Ectodermal cell (in vitro differentiated cells): ENCODE results near the gene FADS3.

Experiments used
- H3K27ac ChIP-seq: 2 replicates; pipeline ENCODE4 v1.7.0; 2013; ENCODE audit warnings: mild to moderate bottlenecking, low read depth, low read length; ENCODE audit not compliant: insufficient read depth, poor library complexity, severe bottlenecking
- H3K27me3 ChIP-seq: 2 replicates; pipeline ENCODE4 v1.7.0; 2013; ENCODE audit warnings: mild to moderate bottlenecking, low read length; ENCODE audit not compliant: insufficient read depth, control insufficient read depth, poor library complexity, severe bottlenecking
- H3K36me3 ChIP-seq: one replicate; pipeline ENCODE4 v1.7.0; 2013; ENCODE audit warnings: low read length; ENCODE audit not compliant: control insufficient read depth, insufficient read depth
- H3K4me1 ChIP-seq: one replicate; pipeline ENCODE4 v1.7.0; 2013; ENCODE audit warnings: low read length; ENCODE audit not compliant: control insufficient read depth, insufficient read depth
- H3K4me3 ChIP-seq: 2 replicates; pipeline ENCODE4 v1.7.0; 2013; ENCODE audit warnings: low read depth, low read length, control low read depth; ENCODE audit not compliant: insufficient read depth
- H3K9me3 ChIP-seq: 2 replicates; pipeline ENCODE4 v1.7.0; 2013; ENCODE audit warnings: mild to moderate bottlenecking, low read length, moderate library complexity; ENCODE audit not compliant: control insufficient read depth
- WGBS, 2 experiments: methylation state at CpG; one replicate each; pipeline ENCODE4 v1.1.7; 2013; ENCODE audit warnings: missing lambda C conversion rate in 2 of 2; 5-methylcytosine and 5-hydroxymethylcytosine counted together

Gene FADS3

DNA sequence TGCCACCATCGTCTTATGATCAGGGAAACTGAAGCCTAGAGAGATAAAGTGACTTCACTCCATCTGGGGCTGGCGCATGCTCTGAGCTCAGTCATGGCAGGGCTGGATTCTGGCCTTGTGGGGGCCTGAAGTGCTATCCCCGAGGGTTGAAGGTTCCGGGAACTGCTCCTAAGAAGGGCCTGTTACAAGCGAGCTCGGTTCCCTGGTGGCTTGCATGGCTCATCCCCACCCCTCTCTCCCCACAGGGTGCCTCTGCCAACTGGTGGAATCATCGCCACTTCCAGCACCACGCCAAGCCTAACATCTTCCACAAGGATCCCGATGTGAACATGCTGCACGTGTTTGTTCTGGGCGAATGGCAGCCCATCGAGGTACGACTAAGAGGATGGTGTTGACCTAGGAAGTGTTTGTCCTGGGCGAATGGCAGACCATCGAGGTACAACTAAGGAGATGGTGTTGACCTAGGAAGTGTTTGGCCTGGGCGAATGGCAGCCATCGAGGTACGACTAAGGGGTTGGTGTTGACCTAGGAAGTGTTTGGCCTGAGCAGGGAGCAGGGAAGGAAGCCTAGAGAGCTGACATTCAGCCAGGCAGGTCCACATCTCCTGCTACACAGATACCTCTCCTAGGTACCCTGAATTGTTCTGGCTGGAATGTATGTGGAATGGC, 43.3 kb downstream of the FADS3 start:
- Histone ChIP-seq H3K9me3 (no peaks in the 10 kb centered on the region), H3K27ac (no peak overlapping the region), H3K36me3 (peaks cover 54% of the 10 kb centered on the region), H3K4me3 (no peak overlapping the region), H3K27me3 (no peaks in the 10 kb centered on the region), H3K4me1 (no peaks in the 10 kb centered on the region)
- WGBS, 2 experiments = 95 to 96% methylated on average over 18 of the region's 18 CpGs

DNA sequence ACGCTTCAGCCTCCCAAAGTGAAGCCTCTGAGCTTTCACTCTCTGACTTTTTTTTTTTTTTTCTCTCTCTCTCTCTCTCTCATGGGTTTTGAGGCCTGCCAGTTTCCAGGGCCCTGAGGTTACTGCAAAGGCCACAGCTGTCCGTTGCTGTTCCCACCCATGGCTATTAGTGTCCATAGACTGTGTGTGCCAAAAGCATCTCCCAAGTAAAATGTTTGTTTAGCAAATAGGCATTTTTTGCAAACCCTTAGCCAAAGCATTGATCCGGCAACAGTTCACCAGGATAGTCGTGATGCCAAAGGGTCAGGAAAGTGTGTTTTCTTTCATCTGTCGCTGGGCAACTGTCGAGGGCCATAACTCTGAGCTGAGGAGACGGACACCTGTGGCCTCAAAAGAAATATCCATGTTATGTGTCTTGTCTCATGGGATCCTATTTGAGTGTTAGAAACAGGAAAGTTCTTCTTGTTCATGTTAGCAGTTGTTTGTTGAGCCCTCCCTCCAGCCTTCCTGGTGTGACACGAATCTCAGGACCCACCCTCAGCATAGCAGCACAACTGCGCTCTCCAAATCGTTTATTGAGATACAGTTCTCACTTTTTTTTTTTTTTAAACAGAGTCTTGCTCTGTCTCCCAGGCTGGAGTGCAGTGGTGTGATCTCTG, 44.9 kb downstream of the FADS3 start:
- H3K9me3 ChIP-seq = no peaks in the 10 kb centered on the region
- no peaks in the 10 kb centered on the region for H3K27me3 ChIP-seq
- peaks cover 62% of the 10 kb centered on the region for H3K36me3 ChIP-seq
- no peak overlapping the region for H3K4me3 ChIP-seq
- no peaks in the 10 kb centered on the region for H3K4me1 ChIP-seq
- 93 to 96% methylated on average over 10 of the region's 10 CpGs for WGBS, 2 experiments
- no peak overlapping the region for H3K27ac ChIP-seq

DNA sequence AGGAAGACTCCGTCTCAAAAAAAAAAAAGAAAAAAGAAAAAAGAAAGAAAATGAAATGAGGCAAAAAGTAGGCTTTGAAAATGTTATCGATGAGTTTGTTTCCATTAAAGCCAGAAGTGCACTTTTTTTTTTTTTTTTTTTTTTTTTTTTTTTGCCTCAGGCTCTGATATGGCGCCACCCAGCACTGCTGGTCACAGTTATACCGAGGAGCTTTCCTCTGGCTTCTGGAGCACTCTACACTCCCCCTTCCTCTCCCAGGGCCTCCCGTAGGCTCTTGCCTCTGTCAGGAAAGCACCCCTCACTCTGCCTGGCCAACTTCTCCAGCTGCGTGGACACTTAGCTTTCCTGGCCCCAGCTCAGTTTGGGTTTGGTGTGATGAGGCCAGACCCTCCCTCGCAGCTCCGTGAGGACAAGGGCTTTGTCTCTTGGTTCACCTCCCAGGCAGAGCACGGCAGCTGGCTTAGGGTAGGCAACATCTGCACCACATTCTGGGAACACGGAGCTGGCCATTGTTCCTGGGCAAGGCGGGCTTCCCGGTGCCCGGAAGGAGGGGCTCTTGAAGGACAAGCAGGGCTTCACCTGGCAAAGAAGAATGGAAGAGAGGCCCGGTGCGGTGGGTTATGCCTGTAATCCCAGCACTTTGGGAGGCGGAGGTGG, 46.3 kb downstream of the FADS3 start:
- H3K9me3 ChIP-seq = no peaks in the 10 kb centered on the region
- peaks cover 64% of the 10 kb centered on the region for H3K36me3 ChIP-seq
- H3K4me1 ChIP-seq = no peaks in the 10 kb centered on the region
- H3K27me3 ChIP-seq = no peaks in the 10 kb centered on the region
- 90 to 91% methylated on average over 16 of the region's 16 CpGs for WGBS, 2 experiments
- no peak overlapping the region for H3K27ac ChIP-seq
- no peak overlapping the region for H3K4me3 ChIP-seq

DNA sequence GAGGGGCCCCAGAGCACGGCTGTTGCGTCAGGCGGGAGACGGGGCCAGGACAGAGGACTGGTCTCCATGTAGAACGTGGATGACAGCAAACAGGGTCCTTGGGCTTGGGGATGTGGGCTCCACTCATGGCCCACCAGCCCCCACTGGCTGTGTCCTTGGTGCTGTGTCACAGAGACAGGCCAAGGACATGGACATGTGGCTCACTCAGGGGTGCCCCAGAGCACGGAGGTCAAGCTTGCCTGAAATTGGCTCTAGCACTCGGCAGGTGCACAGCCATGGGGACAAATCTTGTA, 48.9 kb downstream of the FADS3 start:
- H3K36me3 ChIP-seq = peaks cover 62% of the 10 kb centered on the region
- 96 to 98% methylated on average over 7 of the region's 7 CpGs for WGBS, 2 experiments
- H3K27ac ChIP-seq = no peak overlapping the region

DNA sequence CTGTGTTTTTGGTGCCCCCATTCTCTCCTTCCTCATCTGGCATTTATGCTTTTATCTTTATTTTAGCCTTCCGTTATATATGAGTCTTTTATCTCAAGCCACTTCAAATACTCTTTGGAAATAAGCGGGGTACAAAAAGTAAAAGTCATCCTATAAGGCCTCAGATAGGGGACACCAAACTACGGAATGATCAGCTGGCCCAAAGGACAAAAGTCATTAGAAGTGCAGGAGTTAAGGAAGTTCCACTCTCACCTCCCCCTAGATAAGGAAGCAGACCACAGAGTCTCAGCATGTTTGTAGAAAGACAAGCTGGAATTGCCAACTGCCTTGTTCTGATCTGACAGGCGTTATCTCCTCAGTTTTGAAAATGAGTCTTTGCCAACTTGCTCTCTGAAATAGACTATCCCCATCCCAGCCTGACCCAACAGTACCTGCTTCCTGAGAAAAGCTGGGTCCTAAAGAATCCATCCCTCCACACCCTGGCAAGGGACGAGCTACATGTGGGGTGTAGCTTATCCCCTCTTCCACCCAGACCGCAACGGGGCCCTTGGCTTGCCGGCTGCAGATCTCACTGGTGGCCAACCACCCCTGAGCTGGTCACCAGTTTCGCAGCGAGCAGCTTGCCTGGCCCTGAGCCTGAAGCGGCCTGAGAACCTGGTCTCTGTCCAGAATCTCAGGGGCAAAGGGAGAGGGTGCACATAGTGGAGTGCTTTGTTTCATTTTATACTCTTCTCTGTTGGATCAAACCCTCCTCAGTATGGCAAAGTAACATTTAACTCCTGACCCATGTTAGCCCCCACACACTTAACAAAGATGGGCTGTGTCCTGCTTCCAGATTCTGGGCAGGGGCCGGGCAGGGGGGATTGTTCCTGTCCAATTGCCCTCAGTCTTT, 49.5 kb downstream of the FADS3 start:
- H3K36me3 ChIP-seq = peaks cover 60% of the 10 kb centered on the region
- H3K27ac ChIP-seq = no peak overlapping the region
- 92 to 94% methylated on average over 12 of the region's 12 CpGs for WGBS, 2 experiments
- no peaks in the 10 kb centered on the region for H3K4me1 ChIP-seq
- no peaks in the 10 kb centered on the region for H3K27me3 ChIP-seq
- H3K9me3 ChIP-seq = no peaks in the 10 kb centered on the region
- no peak overlapping the region for H3K4me3 ChIP-seq

More for the DNA sequence above, 48.9 kb downstream of the FADS3 start:
- Histone ChIP-seq H3K4me3 (no peak overlapping the region), H3K9me3 (no peaks in the 10 kb centered on the region), H3K27me3 (no peaks in the 10 kb centered on the region), H3K4me1 (no peaks in the 10 kb centered on the region)

DNA sequence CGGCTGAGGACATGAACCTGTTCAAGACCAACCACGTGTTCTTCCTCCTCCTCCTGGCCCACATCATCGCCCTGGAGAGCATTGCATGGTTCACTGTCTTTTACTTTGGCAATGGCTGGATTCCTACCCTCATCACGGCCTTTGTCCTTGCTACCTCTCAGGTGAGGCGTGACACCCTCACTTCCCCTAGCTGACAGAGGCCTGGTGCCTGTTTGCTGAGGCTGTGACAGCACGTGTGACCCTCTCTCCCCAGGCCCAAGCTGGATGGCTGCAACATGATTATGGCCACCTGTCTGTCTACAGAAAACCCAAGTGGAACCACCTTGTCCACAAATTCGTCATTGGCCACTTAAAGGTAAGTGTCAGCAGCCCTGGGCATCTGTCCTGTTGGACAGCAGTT, 51.0 kb downstream of the FADS3 start:
- peaks cover 60% of the 10 kb centered on the region for H3K36me3 ChIP-seq
- WGBS, 2 experiments = 95% methylated on average over 7 of the region's 7 CpGs
- no peak overlapping the region for H3K27ac ChIP-seq
- no peaks in the 10 kb centered on the region for H3K4me1 ChIP-seq
- no peaks in the 10 kb centered on the region for H3K27me3 ChIP-seq
- H3K9me3 ChIP-seq = no peaks in the 10 kb centered on the region
- H3K4me3 ChIP-seq = no peak overlapping the region

- H3K36me3 ChIP-seq = peaks cover 55% of the 10 kb centered on the region
- H3K27me3 ChIP-seq = no peaks in the 10 kb centered on the region
- WGBS, 2 experiments = 85 to 88% methylated on average over 2 of the region's 2 CpGs
- H3K9me3 ChIP-seq = no peaks in the 10 kb centered on the region
- no peak overlapping the region for H3K4me3 ChIP-seq
- H3K4me1 ChIP-seq = peaks cover 4% of the 10 kb centered on the region
- no peak overlapping the region for H3K27ac ChIP-seq
Measured at GRCh38 chr11:61839742-61840141, 51.6 kb downstream of the FADS3 start.

DNA sequence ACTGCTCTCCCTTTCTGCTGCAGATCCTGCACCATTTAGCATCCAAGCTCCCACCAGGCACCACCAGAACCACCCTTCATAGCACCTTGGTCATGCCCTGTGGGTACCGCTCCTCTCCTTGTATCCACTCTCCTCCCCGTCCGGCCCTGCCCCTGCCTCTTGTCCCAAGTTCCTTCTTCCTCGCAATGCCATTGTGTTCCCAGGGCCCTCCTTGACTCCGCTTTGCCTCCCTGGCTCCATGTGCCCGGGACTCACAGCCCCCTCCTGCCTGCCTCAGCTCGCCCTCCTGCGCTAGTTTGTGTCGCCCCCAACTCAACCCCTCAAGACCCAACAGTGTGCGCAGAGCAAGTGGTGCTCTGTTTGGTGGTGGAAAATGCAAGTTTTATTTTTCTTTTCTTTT, 52.4 kb downstream of the FADS3 start:
- H3K27me3 ChIP-seq = no peaks in the 10 kb centered on the region
- H3K4me1 ChIP-seq = peaks cover 12% of the 10 kb centered on the region
- no peak overlapping the region for H3K4me3 ChIP-seq
- H3K36me3 ChIP-seq = peaks cover 57% of the 10 kb centered on the region
- H3K27ac ChIP-seq = no peak overlapping the region
- no peaks in the 10 kb centered on the region for H3K9me3 ChIP-seq
- 87 to 88% methylated on average over 10 of the region's 10 CpGs for WGBS, 2 experiments

- H3K9me3 ChIP-seq = no peaks in the 10 kb centered on the region
- H3K27ac ChIP-seq = no peak overlapping the region
- 95 to 96% methylated on average over 5 of the region's 5 CpGs for WGBS, 2 experiments
- H3K36me3 ChIP-seq = peaks cover 59% of the 10 kb centered on the region
- no peaks in the 10 kb centered on the region for H3K27me3 ChIP-seq
- peaks cover 16% of the 10 kb centered on the region for H3K4me1 ChIP-seq
- H3K4me3 ChIP-seq = no peak overlapping the region
Measured at GRCh38 chr11:61838501-61838900, 52.8 kb downstream of the FADS3 start.
